Umbilical cord (tissue), 2 donors: ENCODE data around the gene SLC35F3. TPM values are rescaled to one million over a fixed set of nuclear protein-coding genes. Genes with fewer than 3 reads are reported as not detected.
"Not testable (repeated sequence)": the region's sequence is repeated elsewhere in the genome, so short reads cannot be mapped to it uniquely, and the experiment has no call there.

ENCODE experiments used
- DNase-seq: peaks from one replicate; pipeline ENCODE4 v3.0.0-alpha.2; 2015; ENCODE audit warnings: low spot score
- total RNA-seq: library from RNA; depleted of rRNA; stranded (reverse); fragments of >200 nt; gene quantifications from one replicate; pipeline ENCODE4 v1.2.3, GENCODE V29; 2014; ENCODE audit warnings: low replicate concordance; ENCODE audit not compliant: insufficient read depth

The SLC35F3 gene
- total RNA-seq, result 0.24 TPM

DNA sequence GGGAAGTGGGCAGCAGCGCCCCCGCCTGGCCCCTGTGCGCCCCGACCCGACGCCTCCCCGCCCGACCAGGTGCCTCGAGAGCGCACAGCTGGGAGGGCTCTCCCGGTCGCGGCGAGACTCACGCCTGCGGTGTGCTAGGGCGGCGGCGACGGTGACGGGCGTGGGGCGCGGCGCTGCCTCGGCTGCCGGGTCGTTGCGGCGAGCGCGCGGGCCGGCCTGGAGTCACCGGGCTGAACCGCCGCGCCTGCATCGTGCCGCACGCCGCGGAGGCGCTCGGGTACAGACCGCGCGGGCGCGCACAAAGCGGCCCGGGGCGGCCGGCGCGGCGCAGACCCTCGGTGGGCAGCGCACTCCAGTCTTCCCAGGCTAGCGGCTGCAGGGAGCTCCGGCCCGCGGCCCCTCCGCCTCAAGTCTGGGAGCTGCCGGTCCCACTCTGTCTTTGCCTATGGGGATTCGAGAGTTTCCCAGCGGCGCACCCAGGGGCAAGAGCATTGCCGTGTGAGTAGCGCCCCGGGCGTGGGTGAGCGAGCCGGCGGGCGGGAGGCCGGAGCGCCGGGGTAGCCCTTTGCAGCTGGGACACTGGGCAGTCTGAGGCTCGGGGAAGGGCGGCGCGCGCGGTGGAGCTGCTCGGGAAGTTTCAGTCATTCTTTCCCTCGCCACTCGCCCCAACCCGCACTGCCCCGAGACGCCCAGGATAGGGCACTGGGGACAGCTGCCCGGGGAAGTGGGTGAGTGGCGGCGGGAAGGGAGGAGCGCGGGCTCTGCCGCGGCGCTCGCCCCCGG is at the start of gene SLC35F3:
Gene SLC35F3 (plus strand): TSS at position 44 of the 783 bp plus-strand sequence.
- DNase-seq, result peak; percentile 37

- no peak for DNase-seq
Measured at GRCh38 chr1:233859446-233859845, 45.0 kb upstream of the SLC35F3 start.

DNA sequence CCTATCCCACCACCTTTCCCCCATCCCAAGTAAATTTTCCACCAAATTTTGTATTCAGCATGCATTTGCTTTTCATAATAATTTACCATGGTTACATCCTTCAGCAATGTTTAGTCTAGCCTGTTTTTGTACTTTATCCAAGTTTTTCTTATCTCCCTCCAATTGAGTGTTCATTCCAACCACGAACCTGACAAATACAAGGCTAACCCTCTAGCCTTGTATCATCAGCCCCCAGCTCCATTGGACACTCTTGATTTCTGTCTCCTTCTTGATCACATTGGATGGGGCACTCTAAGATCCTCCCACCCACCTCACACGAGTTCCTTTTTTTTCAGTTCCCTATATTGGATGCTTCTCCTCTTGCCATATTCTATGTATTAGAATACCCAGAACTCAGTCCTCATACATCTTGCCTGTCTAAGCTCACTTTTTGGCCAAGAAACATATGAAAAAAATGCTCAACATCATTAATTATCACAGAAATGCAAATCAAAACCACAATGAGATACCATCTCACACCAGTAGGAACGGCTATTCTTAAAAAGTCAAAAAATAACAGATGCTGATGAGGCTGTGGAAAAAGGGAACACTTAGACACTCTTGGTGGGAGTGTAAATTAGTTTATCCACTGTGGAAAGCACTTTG is 40.5 kb upstream of the SLC35F3 start:
- no peak for DNase-seq

- no peak for DNase-seq
Measured at GRCh38 chr1:233864578-233864977, 39.9 kb upstream of the SLC35F3 start.

DNA sequence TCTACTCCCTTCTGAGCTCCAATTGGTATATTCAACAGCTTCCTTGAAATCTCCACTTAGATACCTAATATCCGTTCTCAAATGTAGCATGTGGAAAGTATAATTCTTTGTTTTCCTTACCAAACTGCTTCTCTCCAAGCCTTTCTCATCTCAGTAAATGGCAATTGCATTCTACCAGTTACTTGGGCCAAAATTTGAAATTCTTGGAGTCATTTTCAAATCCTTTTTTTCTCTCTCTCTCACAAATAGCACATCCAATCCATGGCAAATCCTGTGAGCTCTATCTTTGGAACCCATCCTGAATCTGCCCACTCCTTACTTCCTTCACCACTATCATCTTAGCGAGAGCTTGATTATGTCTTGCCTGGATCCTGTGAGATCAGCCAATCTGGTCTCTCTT is 39.3 kb upstream of the SLC35F3 start:
- DNase-seq, result no peak

- no peak for DNase-seq
Measured at GRCh38 chr1:233865902-233866301, 38.6 kb upstream of the SLC35F3 start.

GRCh38 chr1:233867028-233867427 is 37.4 kb upstream of the SLC35F3 start:
- no peak for DNase-seq

DNA sequence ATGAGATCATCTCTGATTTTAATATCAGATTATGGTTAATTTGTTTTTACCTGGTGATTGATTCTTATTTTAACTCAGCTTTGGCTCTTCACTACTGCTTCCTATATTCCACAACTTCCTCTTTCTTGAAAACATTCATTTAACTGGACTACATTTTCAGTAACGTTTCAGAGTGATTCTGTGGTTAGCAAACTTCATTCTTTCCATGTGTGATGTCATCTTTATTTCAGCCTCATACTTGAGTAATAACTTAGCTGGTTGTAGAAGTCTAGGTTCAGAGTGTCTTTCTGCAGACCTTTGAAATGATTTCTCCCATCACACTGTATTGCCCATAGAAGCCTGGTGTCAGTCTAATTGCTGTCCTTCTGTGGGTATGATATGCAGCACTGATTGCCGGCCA is 36.0 kb upstream of the SLC35F3 start:
- no peak for DNase-seq

- DNase-seq, result no peak
Measured at GRCh38 chr1:233869680-233870079, 34.8 kb upstream of the SLC35F3 start.

- DNase-seq, result no peak
Measured at GRCh38 chr1:233873666-233874065, 30.8 kb upstream of the SLC35F3 start.

GRCh38 chr1:233879841-233880240 is 24.6 kb upstream of the SLC35F3 start:
- DNase-seq, result no peak

GRCh38 chr1:233883671-233884070 is 20.8 kb upstream of the SLC35F3 start:
- DNase-seq, result peak; percentile 15

DNA sequence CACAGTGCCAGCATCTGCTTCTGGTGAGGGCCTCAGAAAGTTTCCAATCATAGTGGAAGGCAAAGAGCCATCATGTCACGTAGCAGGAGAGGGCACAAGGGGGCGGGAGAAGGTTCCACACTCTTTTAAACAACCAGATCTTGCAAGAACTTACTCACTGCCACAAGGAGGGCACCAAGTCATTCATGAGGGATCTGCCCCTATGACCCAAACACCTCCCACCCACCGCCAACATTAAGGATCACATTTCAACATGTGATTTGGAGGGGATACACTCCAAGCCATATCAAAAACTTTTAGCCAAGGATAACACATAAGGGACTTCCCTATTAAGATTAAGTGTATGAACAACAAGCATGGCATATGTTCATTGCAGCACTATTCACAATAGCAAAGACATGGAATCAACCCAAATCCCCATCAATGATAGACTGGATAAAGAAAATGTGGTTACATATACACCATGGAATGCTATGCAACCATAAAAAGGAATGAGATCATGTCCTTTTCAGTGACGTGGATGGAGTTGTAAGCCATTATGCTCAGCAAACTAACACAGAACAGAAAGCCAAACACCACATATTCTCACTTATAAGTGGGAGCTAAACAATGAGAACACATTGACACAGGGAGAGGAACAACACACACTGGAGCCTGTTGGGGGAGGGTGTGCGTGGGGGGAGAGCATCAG is 19.9 kb upstream of the SLC35F3 start:
- DNase-seq, result no peak

DNA sequence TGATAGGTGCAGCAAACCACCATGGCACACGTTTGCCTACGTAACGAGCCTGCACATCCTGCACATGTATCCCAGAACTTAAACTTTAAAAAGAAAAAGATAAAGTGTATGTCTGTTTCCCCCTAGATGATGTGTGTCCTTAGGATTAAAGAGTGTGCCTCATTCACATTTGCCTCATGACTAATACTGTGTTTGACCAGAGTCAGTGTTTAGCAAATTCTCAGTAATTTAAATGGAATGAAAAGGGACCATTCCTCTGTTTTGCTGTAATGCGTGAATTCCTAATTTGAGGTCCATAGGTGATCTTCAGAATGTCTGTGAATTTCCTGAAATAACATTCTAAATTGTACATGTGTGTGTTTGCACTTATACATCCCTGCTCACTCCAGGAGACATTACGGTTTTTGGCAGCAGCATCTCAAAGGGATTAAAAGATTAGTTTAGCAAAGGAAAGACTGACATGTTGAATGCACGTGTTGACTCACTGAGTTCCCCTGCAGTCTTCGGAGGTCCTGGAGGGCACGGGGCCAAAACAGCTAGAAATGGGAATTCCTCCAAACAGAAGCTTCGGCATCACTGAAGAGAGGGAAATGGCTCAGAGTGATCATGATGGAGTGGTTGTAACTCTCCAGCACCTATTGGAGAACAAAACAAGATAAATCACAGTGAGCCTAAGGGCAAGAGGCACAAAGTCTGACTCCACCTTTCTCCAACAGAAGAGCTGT is 19.1 kb upstream of the SLC35F3 start:
- DNase-seq, result peak; percentile 13

DNA sequence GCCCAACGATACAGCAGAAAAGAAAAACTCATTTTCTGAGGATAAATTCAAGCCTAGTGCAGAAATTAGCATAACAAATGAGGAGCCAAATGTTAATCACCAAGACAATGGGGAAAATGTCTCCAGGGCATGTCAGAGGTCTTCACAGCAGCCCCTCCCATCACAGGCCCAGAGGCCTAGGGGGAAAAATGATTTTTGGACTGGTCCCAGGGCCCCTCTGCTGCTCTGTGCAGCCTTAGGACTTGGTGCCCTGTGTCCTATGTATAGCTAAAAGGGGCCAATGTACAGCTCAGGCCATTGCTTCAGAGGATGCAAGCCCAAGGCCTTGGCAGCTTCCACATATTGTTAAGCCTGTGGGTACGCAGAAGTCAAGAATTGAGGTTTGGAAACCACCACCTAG is 13.3 kb upstream of the SLC35F3 start:
- not testable (repeated sequence) for DNase-seq

DNA sequence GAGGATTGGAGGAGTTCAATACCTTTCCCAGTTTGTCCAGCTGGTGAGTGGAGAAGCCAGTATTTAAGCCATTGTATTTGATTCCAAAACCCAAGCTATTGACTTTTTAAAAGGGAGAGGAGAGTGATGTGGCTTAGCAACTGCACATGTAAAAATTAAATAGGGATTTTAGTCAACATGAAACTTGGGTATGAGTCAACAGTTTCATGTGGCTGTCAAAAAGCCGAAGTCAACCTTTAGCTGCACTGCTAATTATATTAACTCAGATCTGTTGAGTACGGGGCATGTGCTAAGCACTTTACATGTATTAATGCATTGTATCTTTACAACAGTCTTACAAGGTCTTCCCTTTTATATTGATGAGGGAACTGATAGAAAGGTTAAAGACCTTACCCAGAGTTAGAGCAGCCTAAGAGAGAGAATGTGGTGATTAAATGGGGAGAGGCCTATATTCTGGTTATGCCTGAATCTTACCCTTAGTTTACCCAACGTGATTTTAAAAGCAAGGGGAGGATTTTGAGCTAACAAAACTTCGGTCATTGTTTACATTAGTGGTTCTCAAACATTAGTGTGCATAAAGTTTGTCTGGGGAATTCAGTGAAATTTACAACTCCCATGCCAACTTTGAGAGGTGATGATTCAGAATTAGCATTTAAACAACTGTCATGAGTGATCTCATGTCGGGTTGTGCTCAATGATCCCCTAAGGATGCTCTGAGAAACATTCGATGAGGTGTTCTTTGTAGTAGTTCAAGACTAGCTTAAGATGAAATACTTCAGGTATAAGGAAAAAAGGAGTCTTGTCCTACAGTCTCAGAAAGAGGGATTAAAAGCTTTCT is 6.9 kb upstream of the SLC35F3 start:
- no peak for DNase-seq

DNA sequence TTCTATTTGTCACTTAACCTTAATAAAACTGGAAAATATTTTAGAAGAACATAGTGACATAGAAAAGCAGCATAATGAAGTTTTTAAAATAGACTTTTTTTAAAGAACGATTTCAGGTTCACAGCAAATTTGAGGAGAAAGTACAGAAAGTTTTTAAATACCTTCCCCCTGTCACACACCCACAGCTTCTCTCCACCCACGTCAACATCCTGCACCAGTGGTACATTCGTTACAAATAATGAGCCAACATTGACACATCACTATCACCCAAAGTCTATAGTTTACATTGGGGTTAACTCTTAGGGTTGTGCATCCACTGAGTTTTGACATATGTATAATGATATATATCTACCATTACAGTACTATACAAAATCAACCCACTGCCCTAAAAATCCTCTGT is 3.0 kb upstream of the SLC35F3 start:
- no peak for DNase-seq

DNA sequence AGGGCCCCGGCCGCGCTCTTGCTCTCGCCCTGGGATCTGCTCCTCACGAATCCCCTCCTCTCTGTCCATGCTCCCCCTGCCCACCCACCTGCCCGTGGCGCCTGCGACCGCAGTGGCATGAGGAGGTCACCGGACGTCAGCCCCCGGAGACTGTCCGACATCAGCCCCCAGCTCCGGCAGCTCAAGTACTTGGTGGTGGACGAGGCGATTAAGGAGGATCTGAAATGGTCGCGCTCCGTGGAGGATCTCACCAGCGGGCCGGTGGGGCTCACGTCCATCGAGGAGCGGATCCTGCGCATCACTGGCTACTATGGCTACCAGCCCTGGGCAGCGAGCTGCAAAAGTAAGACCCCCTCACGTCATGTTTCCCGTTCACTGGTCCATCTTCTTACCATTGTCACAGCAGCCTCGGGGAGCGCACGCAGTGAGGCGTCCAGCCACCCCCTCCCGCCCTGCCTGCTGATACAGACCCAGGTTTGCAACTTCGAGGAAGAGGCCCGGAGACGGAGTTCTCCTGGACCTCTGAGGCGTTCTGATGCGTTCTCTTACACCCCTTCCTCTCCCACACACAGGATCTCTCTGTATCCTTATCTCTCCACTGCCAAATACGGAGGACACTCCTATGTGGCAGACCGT is 1.1 kb downstream of the SLC35F3 start:
- DNase-seq, result no peak

DNA sequence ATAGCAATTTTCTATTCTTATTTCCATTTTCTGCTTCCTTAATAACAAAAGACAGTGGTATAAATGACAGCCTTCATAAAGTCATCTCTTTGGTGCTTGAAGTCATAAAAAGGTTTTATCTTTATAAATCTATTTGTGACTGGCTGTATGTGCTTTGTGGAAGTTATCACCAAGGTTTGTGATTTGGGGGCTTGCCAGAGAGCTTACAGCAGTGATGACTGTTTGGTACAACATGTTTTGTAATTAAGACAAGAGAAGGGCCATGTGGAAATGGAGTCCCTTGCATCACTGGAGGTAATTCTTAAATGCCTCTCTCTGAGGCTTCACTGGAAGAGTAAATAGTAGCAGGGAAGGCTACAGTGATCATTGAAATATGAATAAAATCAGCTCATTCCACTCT is 2.7 kb downstream of the SLC35F3 start:
- DNase-seq, result no peak

DNA sequence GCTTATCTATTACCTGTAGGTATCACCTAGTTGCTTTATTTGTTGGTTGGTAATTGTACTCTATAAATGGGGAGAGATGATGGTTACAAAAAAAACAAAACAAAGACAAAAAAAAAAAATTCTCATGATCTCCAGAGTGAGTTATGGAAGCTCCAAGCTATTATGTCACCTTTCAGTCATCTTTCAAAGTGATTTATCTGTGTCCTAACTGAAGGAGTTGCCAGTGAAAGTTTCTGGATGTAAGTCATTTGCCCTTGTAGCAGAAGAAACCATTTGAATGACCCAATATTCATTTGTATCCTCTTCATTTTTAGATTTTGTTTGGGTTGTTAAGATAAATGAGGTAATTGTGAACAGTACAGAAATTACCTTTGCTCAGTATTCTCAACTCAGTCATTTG is 3.6 kb downstream of the SLC35F3 start:
- no peak for DNase-seq

DNA sequence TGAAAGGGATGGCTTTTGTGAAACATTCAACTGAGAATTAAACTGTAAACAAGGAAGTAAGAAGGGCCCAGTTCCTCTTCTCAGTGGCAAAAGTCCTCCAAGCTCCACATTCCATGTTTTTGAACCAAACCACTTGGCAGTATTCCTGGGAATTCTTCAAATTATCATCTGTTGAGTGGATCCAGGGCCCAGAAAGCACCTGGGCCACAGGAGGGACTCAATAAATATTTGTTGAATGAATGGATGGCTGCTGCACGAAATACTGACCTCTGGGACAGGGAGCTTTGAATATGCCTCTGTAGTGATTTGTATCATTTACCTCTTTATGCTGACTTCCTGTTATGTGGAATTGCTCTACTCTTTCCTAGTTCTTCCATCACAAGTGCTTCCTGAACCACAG is 4.7 kb downstream of the SLC35F3 start:
- no peak for DNase-seq
